H1 (cell line): ENCODE data around the gene ORAI3. TPM values are rescaled to one million over a fixed set of nuclear protein-coding genes. Genes with fewer than 3 reads are reported as not detected.

ENCODE experiments used
- CTCF ChIA-PET: fragments of 300-600 bp; sonication (Branson Sonifier 250); formaldehyde crosslinking; loops from one replicate; lab custom pipeline; 2021; ENCODE audit not compliant: partially characterized antibody; lab: Charles Lee
- POLR2A ChIA-PET: fragments of 300-600 bp; sonication (Branson Sonifier 250); formaldehyde crosslinking; loops from one replicate; lab custom pipeline; 2021; ENCODE audit warnings: inconsistent platforms; ENCODE audit not compliant: partially characterized antibody; lab: Charles Lee
- DNase-seq, 2 experiments: peaks; one replicate each; pipeline versions ENCODE4 v3.0.0 to v3.0.0-alpha.2; 2010 to 2022; ENCODE audit warnings: low spot score in 2 of 2, low read depth in 1 of 2, mixed read lengths in 1 of 2
- FAIRE-seq: peaks from 2 replicates; lab custom pipeline; 2011; peaks lifted over from hg19 to GRCh38; lab: Jason Lieb, UNC
- H2AFZ ChIP-seq: 2 replicates; pipeline ENCODE4 v1.8.1; 2012; ENCODE audit warnings: low read length, inconsistent platforms
- H2AK5ac ChIP-seq: 2 replicates; pipeline ENCODE4 v1.6.1; 2013; ENCODE audit warnings: low read depth, low read length
- H2BK120ac ChIP-seq: replicated peaks from 2 replicates; pipeline ENCODE3; 2013; ENCODE audit warnings: low read depth, low read length, inconsistent platforms
- H2BK12ac ChIP-seq: 2 replicates; pipeline ENCODE4 v1.6.1; 2013; ENCODE audit warnings: low read depth, low read length
- H2BK15ac ChIP-seq: 2 replicates; pipeline ENCODE4 v1.6.1; 2013; ENCODE audit warnings: low read length
- H2BK20ac ChIP-seq: 2 replicates; pipeline ENCODE4 v1.6.1; 2013; ENCODE audit warnings: low read length
- H2BK5ac ChIP-seq: 2 replicates; pipeline ENCODE4 v1.6.1; 2013; ENCODE audit warnings: low read depth, low read length
- H3K14ac ChIP-seq: 2 replicates; pipeline ENCODE4 v1.6.1; 2013; ENCODE audit warnings: inconsistent platforms; ENCODE audit not compliant: insufficient read length
- H3K18ac ChIP-seq: 2 replicates; pipeline ENCODE4 v1.6.1; 2013; ENCODE audit warnings: low read length; ENCODE audit errors: extremely low read depth
- H3K23ac ChIP-seq: 2 replicates; pipeline ENCODE4 v1.6.1; 2013; ENCODE audit warnings: inconsistent platforms; ENCODE audit not compliant: insufficient read length
- H3K23me2 ChIP-seq: 2 replicates; pipeline ENCODE4 v1.6.1; 2013; ENCODE audit warnings: low read depth, low read length
- H3K27ac ChIP-seq: 2 replicates; pipeline ENCODE4 v1.6.1; 2011; ENCODE audit warnings: low read depth, low read length, inconsistent platforms
- H3K27me3 ChIP-seq, 4 experiments: replicated peaks in 1 of 4; 1 replicate in 1 of 4; 2 replicates in 3 of 4; pipeline versions ENCODE4 v1.6.1 to v1.8.1; 2011 to 2013; ENCODE audit warnings: low read length in 3 of 4, mild to moderate bottlenecking in 3 of 4, inconsistent platforms in 2 of 4, mixed read lengths in 2 of 4, moderate library complexity in 1 of 4; ENCODE audit not compliant: control insufficient read depth in 3 of 4, insufficient read depth in 3 of 4; ENCODE audit errors: extremely low read depth in 1 of 4
- H3K36me3 ChIP-seq, 4 experiments: 2 replicates each; pipeline versions ENCODE4 v1.6.1 to v1.8.1; 2011 to 2013; ENCODE audit warnings: mild to moderate bottlenecking in 4 of 4, low read length in 3 of 4, moderate library complexity in 2 of 4, control low read depth in 1 of 4, inconsistent platforms in 1 of 4; ENCODE audit not compliant: insufficient read depth in 4 of 4, control insufficient read depth in 2 of 4
- H3K4ac ChIP-seq: replicated peaks from 2 replicates; pipeline ENCODE3; 2013; ENCODE audit warnings: low read length, low read depth, mixed read lengths, inconsistent platforms; ENCODE audit not compliant: insufficient read length
- H3K4me1 ChIP-seq, 4 experiments: replicated peaks in 1 of 4; 1 replicate in 1 of 4; 2 replicates in 3 of 4; pipeline versions ENCODE4 v1.6.1 to v1.8.1; 2011 to 2013; ENCODE audit warnings: low read length in 3 of 4, inconsistent platforms in 2 of 4, mixed read lengths in 1 of 4; ENCODE audit not compliant: insufficient read depth in 4 of 4, control insufficient read depth in 3 of 4
- H3K4me2 ChIP-seq, 2 experiments: 2 replicates each; pipeline versions ENCODE4 v1.6.1 to v1.8.1; 2011 to 2013; ENCODE audit warnings: low read depth in 2 of 2, low read length in 2 of 2, control low read depth in 1 of 2, inconsistent platforms in 1 of 2, mild to moderate bottlenecking in 1 of 2; ENCODE audit not compliant: insufficient read depth in 1 of 2
- H3K4me3 ChIP-seq, 4 experiments: fragments of 200-600, 300-600 bp in 1 of 4; sonication (generic), shearing (Covaris generic), sonication (Bioruptor Twin) in 1 of 4; 2 replicates each; pipeline versions ENCODE4 v1.5.1 to v1.8.1; 2011 to 2016; ENCODE audit warnings: low read length in 4 of 4, low read depth in 3 of 4, control low read depth in 2 of 4, inconsistent platforms in 2 of 4, mild to moderate bottlenecking in 2 of 4, mixed read lengths in 1 of 4, moderate library complexity in 1 of 4; ENCODE audit not compliant: insufficient read depth in 2 of 4; ENCODE audit errors: extremely low read depth in 1 of 4
- H3K56ac ChIP-seq: replicated peaks from 2 replicates; pipeline ENCODE3; 2013; ENCODE audit warnings: low read depth, mild to moderate bottlenecking, mixed read lengths, low read length, inconsistent platforms; ENCODE audit not compliant: insufficient read length
- H3K79me1 ChIP-seq: 2 replicates; pipeline ENCODE4 v1.6.1; 2013; ENCODE audit warnings: low read depth, low read length, control low read depth
- H3K79me2 ChIP-seq, 2 experiments: 2 replicates each; pipeline versions ENCODE4 v1.6.1 to v1.8.1; 2012 to 2013; ENCODE audit warnings: low read length in 2 of 2, mild to moderate bottlenecking in 2 of 2, inconsistent platforms in 1 of 2; ENCODE audit not compliant: insufficient read depth in 2 of 2, control insufficient read depth in 1 of 2
- H3K9ac ChIP-seq, 4 experiments: replicated peaks in 1 of 4; 1 replicate in 1 of 4; 2 replicates in 3 of 4; pipeline versions ENCODE4 v1.6.1 to v1.8.1; 2011 to 2013; ENCODE audit warnings: low read depth in 3 of 4, low read length in 3 of 4, control low read depth in 2 of 4, mild to moderate bottlenecking in 2 of 4, moderate library complexity in 2 of 4, inconsistent platforms in 1 of 4; ENCODE audit errors: extremely low read depth in 1 of 4
- H3K9me3 ChIP-seq, 2 experiments: 2 replicates each; pipeline versions ENCODE4 v1.6.1 to v1.8.1; 2012 to 2013; ENCODE audit warnings: mild to moderate bottlenecking in 2 of 2, moderate library complexity in 2 of 2, control low read depth in 1 of 2, inconsistent platforms in 1 of 2, low read depth in 1 of 2, low read length in 1 of 2, mixed read lengths in 1 of 2; ENCODE audit not compliant: insufficient read depth in 2 of 2
- H4K20me1 ChIP-seq, 2 experiments: replicated peaks in 1 of 2; 2 replicates each; pipeline versions ENCODE3 to v1.8.1; 2011 to 2013; ENCODE audit warnings: inconsistent platforms in 2 of 2, low read length in 2 of 2, mild to moderate bottlenecking in 1 of 2; ENCODE audit not compliant: insufficient read depth in 2 of 2, control insufficient read depth in 1 of 2
- H4K5ac ChIP-seq: 2 replicates; pipeline ENCODE4 v1.6.1; 2013; ENCODE audit warnings: low read length, low read depth, mixed read lengths, inconsistent platforms; ENCODE audit not compliant: insufficient read length
- H4K8ac ChIP-seq: 2 replicates; pipeline ENCODE4 v1.8.0; 2013; ENCODE audit warnings: mild to moderate bottlenecking, moderate library complexity, low read length, inconsistent platforms; ENCODE audit not compliant: insufficient read depth; ENCODE audit errors: extremely low read depth
- H4K91ac ChIP-seq: replicated peaks from 2 replicates; pipeline ENCODE3; 2013; ENCODE audit warnings: low read length, mixed read lengths, inconsistent platforms; ENCODE audit not compliant: insufficient read length
- CEBPB ChIP-seq: IDR thresholded peaks from 2 replicates; pipeline ENCODE4 v1.6.1; 2012; ENCODE audit warnings: low read depth, low read length
- CREB1 ChIP-seq: IDR thresholded peaks from 2 replicates; pipeline ENCODE4 v1.6.1; 2012; ENCODE audit warnings: inconsistent platforms
- FOSL1 ChIP-seq: IDR thresholded peaks from 2 replicates; pipeline ENCODE4 v1.6.1; 2011; ENCODE audit warnings: mild to moderate bottlenecking, low read depth, low read length, moderate library complexity; ENCODE audit not compliant: insufficient read depth
- RFX5 ChIP-seq: IDR thresholded peaks from 2 replicates; pipeline ENCODE4 v1.6.1; 2011; ENCODE audit warnings: low read depth, low read length, improper control_type of control experiment, borderline replicate concordance
- SAP30 ChIP-seq: fragments of 300-600 bp; sonication (generic); IDR thresholded peaks from 2 replicates; pipeline ENCODE4 v1.7.1; 2012; ENCODE audit warnings: low read length, moderate library complexity, mild to moderate bottlenecking, inconsistent platforms; ENCODE audit not compliant: insufficient read depth, insufficient replicate concordance
- SP1 ChIP-seq: IDR thresholded peaks from 2 replicates; pipeline ENCODE4 v1.6.1; 2011; ENCODE audit warnings: low read depth, low read length
- SP4 ChIP-seq: IDR thresholded peaks from 2 replicates; pipeline ENCODE4 v1.6.1; 2012; ENCODE audit warnings: low read length, inconsistent platforms
- YY1 ChIP-seq: IDR thresholded peaks from 2 replicates; pipeline ENCODE4 v1.6.1; 2011; ENCODE audit warnings: low read depth, mild to moderate bottlenecking, low read length
- WGBS, 2 experiments: shearing (Covaris generic) in 1 of 2; methylation state at CpG; one replicate each; pipeline versions ENCODE4 v1.1.6 to v1.1.7; 2013 to 2015; ENCODE audit warnings: low lambda C conversion rate in 2 of 2, mixed read lengths in 2 of 2, inconsistent platforms in 1 of 2, low coverage in 1 of 2, missing lambda C conversion rate in 1 of 2; ENCODE audit not compliant: insufficient replicate concordance in 2 of 2, insufficient coverage in 1 of 2, insufficient read length in 1 of 2; ENCODE audit errors: extremely low coverage in 1 of 2, missing lambda C conversion rate in 1 of 2; 5-methylcytosine and 5-hydroxymethylcytosine counted together
- polyA plus RNA-seq, 7 experiments: library from polyadenylated mRNA; depleted of rRNA in 3 of 7; stranded (reverse) in 5 of 7; unstranded in 2 of 7; fragments of >200 nt in 5 of 7; fragments of 200-250 nt in 2 of 7; gene quantifications; 1 replicate in 5 of 7; 2 replicates in 1 of 7; 4 replicates in 1 of 7; pipeline versions ENCODE4 v1.2.1 to v1.2.3, GENCODE V29; 2011 to 2013; ENCODE audit warnings: missing spikeins in 2 of 7, mixed read lengths in 2 of 7
- total RNA-seq: library from RNA; stranded (reverse); fragmentation: NEBNext Ultra II Directional; extraction: Animal tissue kit (Norgen Biotek cat#: 25700); gene quantifications from 2 replicates; pipeline ENCODE4 v1.2.1, GENCODE V29; 2021
- TF ChIP-seq, protein P1 (sequence below): IDR thresholded peaks from 2 replicates; pipeline ENCODE4 v1.6.1; 2012; ENCODE audit warnings: inconsistent platforms
- TF ChIP-seq, protein P2 (sequence below): IDR thresholded peaks from 2 replicates; pipeline ENCODE4 v1.6.1; 2012; ENCODE audit warnings: inconsistent platforms

The ORAI3 gene
- total and polyA plus RNA-seq, 2 of the 8 experiments (the other 6 are each of a cell fraction or from before 2014, with no cell fraction given): 8.7 to 24.5 TPM

DNA sequence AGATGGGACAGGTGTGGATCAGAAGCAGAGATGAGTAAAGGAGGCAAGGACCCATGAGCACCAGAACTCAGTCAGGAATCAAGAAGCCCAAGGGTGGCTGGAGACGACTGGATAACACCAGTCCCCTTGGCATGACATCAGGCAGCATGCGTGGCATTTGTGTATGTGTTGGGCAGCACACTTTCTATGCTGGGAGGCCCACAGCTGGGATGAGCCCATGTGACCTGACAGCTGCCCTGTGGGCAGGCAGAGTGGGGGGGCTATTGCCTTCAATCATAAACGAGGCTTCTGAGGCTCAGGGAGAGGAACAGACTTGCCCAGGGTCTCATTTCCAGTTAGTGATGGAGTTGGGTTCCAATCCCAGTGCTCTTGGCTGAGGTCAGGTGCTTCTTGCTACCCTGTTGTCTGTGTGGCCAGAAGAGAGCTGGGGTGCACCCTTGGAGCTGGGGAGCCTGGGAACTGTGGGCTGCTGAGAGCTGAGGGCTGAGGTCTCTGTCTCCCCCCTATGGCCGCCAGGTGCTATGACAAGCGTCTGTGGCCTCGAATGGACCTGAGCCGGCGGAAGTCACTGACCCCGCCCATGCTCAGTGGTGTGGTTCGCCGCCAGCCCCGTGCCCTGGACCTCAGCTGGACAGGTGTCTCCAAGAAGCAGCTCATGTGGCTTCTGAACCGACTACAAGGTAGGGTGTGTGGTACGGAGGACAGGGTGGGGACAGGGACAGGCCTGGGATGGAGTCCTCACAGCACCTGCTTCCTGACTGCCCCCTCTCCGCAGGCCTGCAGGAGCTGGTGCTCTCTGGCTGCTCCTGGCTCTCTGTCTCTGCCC, 7.1 kb upstream of the ORAI3 start:
- Histone ChIP-seq H3K36me3 (peaks cover 11 to 28% (median 14%) of the 10 kb centered on the region in 4 experiments; a peak in 7 of 8 replicates), H3K79me2 (no peaks in the 10 kb centered on the region; a peak in 1 of 4 replicates), H3K4me2 (peak overlapping the region in 1 of 2 experiments; percentile 22; a peak in 1 of 4 replicates), H2BK15ac (no peak overlapping the region), H3K23me2 (no peaks in the 10 kb centered on the region), H3K9me3 (no peaks in the 10 kb centered on the region), H4K8ac (no peak overlapping the region), H2BK5ac (peak overlapping the region; percentile 48; the same call in 1 of the 2 replicates), H4K91ac (no peak overlapping the region), H4K5ac (no peak overlapping the region), H2BK20ac (no peak overlapping the region), H3K27ac (no peak overlapping the region), H3K23ac (no peak overlapping the region), H3K4ac (no peak overlapping the region), H3K4me3 (0 out of 8 replicates have a peak overlapping the region, but pooled peaks of 2 of the 4 experiments have one; percentile 1 to 10), H3K18ac (no peak overlapping the region), H3K14ac (no peak overlapping the region), H3K9ac (no peak overlapping the region), H2BK120ac (no peak overlapping the region), H2AFZ (no peak overlapping the region), H3K79me1 (peaks cover 4% of the 10 kb centered on the region; the same call in 1 of the 2 replicates), H2AK5ac (no peak overlapping the region), H3K4me1 (peaks cover 0 to 13% (median 8%) of the 10 kb centered on the region in 4 experiments; a peak in 6 of 7 replicates), H3K27me3 (no peaks in the 10 kb centered on the region), H4K20me1 (peaks cover 3 to 16% of the 10 kb centered on the region in 2 experiments), H2BK12ac (no peak overlapping the region; the same call in 1 of the 2 replicates), H3K56ac (no peak overlapping the region)
- DNase-seq (peak in 1 of 2 experiments; percentile 87), FAIRE-seq (peak; percentile 55)
- 34% methylated on average over 13 of the region's 15 CpGs; no CpG with 5 or more reads in 1 of the 2 experiments for WGBS, 2 experiments
- ChIA-PET POLR2A (interaction anchor here (0.6 to 12.0 kb wide), 11 partner anchors 8 to 196 kb away, joined by 3 to 105 read pairs (median 4); partner anchors contain the start of genes FBXL19, KAT8, ORAI3 and SETD1A), CTCF (interaction anchor here (0.6 to 4.5 kb wide), 30 partner anchors 8 to 553 kb away, joined by 3 to 33 read pairs (median 4); partner anchors contain the start of gene STX4)
- no peak for TF ChIP-seq FOSL1
- TF ChIP-seq CREB1: peak; percentile 55; the same call in 1 of the 2 replicates
- TF ChIP-seq CEBPB: no peak
- TF ChIP-seq SAP30: no peak
- no peak for TF ChIP-seq RFX5
- no peak for TF ChIP-seq YY1
- TF ChIP-seq, protein P1, sequence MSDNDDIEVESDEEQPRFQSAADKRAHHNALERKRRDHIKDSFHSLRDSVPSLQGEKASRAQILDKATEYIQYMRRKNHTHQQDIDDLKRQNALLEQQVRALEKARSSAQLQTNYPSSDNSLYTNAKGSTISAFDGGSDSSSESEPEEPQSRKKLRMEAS: peak; percentile 27; the same call in 1 of the 2 replicates
- TF ChIP-seq SP1: no peak
- no peak for TF ChIP-seq SP4
- TF ChIP-seq, protein P2, sequence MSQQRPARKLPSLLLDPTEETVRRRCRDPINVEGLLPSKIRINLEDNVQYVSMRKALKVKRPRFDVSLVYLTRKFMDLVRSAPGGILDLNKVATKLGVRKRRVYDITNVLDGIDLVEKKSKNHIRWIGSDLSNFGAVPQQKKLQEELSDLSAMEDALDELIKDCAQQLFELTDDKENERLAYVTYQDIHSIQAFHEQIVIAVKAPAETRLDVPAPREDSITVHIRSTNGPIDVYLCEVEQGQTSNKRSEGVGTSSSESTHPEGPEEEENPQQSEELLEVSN: no peak
